Activated naive CD8-positive, alpha-beta T cell (primary cell): Measurements from ENCODE around the gene TCEANC2.
"Not testable (repeated sequence)": the region's sequence is repeated elsewhere in the genome, so short reads cannot be mapped to it uniquely, and the experiment has no call there.

Source experiments
- H3K27ac Mint-ChIP-seq: one replicate; pipeline ENCODE4 v1.8.0; 2021; ENCODE audit warnings: mixed read lengths
- H3K27me3 Mint-ChIP-seq: one replicate; pipeline ENCODE4 v1.8.0; 2021; ENCODE audit warnings: mixed read lengths
- H3K36me3 Mint-ChIP-seq: one replicate; pipeline ENCODE4 v1.8.0; 2021; ENCODE audit warnings: mixed read lengths
- H3K4me1 Mint-ChIP-seq: one replicate; pipeline ENCODE4 v1.8.0; 2021; ENCODE audit warnings: low read depth, mixed read lengths
- H3K4me3 Mint-ChIP-seq: one replicate; pipeline ENCODE4 v1.8.0; 2021; ENCODE audit warnings: mild to moderate bottlenecking, mixed read lengths
- H3K9me3 Mint-ChIP-seq: one replicate; pipeline ENCODE4 v1.8.0; 2021; ENCODE audit warnings: low read depth, mixed read lengths

Gene TCEANC2

DNA sequence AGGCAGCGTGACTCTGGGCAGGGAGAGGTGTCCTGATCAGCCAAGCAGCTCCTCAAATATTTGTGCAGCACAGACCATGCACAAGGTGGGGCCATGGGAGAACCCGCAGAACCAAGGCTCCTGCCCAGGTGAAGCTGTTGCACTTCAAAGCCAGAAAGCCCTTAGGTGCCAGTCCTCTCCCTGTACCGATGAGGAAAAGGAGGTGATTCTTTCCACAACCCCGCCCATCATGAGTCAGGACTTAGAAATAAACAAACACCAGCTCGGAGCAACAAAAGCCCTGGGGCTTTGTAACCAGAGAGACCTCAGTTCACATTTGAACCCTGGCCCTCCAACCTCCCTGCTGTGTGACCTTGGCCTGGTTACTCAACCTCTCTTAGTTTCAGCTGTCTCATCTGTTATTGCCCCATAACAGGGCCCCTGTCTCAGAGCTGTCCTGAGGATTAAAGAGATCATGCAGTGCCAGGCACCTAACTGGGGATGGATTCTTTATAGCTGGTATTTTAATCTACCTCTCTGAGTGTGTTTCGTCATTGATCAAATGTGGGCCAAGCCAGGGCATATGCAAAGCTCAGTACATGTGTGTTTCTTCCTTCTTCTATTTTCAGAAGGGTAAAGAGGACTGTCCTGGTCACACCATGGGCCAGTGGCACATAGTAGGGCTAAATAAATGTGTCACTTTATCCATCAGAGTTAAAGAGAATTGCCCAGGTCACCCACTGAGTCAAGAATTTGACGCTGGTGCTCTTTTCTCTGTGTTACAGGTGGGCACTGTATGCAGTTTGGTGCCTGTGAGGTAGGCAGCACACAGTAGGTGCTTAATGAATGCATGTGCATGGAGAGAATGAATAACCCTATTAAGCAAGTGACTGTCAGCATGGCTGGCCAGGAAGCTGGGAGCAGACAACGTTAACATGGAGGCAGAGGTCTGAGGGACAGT, 36.8 kb upstream of the TCEANC2 start:
- H3K4me3 Mint-ChIP-seq = no peak overlapping the region
- no peaks in the 10 kb centered on the region for H3K9me3 Mint-ChIP-seq
- H3K4me1 Mint-ChIP-seq = no peaks in the 10 kb centered on the region
- peaks cover 5% of the 10 kb centered on the region for H3K27me3 Mint-ChIP-seq
- no peak overlapping the region for H3K27ac Mint-ChIP-seq
- H3K36me3 Mint-ChIP-seq = no peaks in the 10 kb centered on the region

DNA sequence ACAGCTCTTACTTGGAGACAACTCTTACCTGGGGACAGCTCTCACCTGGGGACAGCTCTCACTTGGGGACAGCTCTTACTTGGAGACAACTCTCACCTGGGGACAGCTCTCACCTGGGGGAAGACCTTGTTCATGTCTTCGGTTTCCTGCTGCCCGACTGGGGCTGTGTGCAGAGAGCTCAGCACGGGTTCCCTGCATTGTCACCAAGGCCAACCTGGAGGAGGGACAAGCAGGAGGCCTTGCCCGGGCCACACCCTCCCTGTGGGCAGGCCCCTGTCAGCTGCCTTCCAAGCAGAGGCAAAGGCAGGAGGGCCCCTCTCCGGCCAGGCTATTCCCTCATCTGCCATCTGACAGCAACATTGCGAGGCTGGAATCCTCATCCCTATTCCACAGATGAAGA, 35.4 kb upstream of the TCEANC2 start, which contains the start of gene LDLRAD1:
LDLRAD1 (minus strand) TSS at position 208 of the 400 bp plus-strand sequence; CDS start at position 134, 74 bp downstream.
- Mint-ChIP-seq H3K27ac (no peak within 1 kb of the TSS), H3K27me3 (peaks cover 2% of the 10 kb centered on the region)

DNA sequence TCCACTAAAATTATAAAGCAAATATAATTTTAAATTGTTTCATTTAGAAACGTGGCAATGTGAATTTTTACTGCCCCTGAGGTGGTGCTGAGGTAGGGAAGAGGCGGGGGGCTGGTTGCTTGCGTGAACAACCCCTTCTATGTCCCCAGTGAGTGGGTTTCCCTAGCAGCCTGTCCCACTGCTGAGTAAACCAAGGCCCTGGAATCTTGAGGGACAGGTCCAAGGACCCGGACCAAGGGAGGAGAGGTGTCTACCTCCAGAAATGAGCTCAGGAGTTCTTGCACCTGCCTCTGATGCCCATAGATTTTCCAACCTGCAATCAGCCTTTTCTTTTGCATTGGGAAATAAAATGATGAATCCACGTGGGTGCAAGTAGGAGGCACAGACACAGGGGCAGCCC, 34.8 kb upstream of the TCEANC2 start:
- Mint-ChIP-seq H3K9me3 (no peaks in the 10 kb centered on the region), H3K4me3 (no peak overlapping the region), H3K27ac (no peak overlapping the region), H3K27me3 (peaks cover under 1% of the 10 kb centered on the region), H3K4me1 (no peaks in the 10 kb centered on the region), H3K36me3 (no peaks in the 10 kb centered on the region)

More for the DNA sequence above, 35.4 kb upstream of the TCEANC2 start, which contains the start of gene LDLRAD1:
- no peaks in the 10 kb centered on the region for H3K36me3 Mint-ChIP-seq
- no peaks in the 10 kb centered on the region for H3K9me3 Mint-ChIP-seq
- no peaks in the 10 kb centered on the region for H3K4me1 Mint-ChIP-seq
- no peak within 1 kb of the TSS for H3K4me3 Mint-ChIP-seq

DNA sequence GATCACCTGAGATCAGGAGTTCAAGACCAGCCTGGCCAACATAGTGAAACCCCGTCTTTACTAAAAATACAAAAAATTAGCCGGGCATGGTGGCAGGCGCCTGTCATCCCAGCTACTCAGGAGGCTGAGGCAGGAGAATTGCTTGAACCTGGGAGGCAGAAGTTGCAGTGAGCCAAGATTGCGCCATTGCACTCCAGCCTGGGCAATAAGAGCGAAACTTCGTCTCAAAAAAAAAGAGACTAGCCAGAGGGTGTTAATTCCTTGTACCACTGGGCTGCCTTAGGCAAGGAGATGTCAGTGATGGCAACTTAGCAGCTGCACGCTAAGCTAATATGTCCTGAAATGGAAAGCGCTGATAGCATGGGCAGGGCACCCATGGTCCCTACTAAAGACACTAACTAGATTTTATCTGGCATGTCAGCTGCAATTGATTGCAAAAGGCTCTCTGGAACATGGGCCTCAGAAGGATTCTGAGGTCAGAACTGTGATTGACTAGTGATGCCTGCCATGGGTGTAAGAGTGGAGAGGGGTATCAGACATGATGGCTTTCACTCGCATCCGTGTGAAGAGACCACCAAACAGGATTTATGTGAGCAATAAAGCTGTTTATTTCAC, 33.7 kb upstream of the TCEANC2 start:
- H3K4me1 Mint-ChIP-seq, H3K27ac Mint-ChIP-seq, H3K27me3 Mint-ChIP-seq, H3K36me3 Mint-ChIP-seq, H3K9me3 Mint-ChIP-seq, H3K4me3 Mint-ChIP-seq: not testable (repeated sequence)

DNA sequence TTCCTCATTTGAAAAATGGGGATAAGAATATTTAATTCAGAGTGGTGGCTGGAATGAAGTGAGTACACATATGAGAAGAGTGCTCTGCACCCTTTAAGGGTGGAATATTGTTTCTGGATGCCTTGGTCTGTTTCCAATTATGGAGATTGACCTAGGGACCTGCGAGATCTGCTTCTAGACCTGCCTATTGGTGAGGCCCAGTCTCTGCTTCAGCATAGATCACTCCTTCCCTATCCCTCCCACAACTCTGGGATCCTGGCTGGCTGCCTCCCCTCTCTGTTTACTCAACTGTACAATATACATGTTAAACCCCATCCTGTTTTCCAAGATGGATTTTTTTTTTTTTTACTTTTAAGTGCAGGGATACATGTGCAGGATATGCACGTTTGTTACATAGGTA, 29.1 kb upstream of the TCEANC2 start:
- Mint-ChIP-seq H3K27ac (no peak overlapping the region), H3K4me1 (no peaks in the 10 kb centered on the region), H3K9me3 (no peaks in the 10 kb centered on the region), H3K36me3 (no peaks in the 10 kb centered on the region), H3K4me3 (no peak overlapping the region), H3K27me3 (no peaks in the 10 kb centered on the region)

DNA sequence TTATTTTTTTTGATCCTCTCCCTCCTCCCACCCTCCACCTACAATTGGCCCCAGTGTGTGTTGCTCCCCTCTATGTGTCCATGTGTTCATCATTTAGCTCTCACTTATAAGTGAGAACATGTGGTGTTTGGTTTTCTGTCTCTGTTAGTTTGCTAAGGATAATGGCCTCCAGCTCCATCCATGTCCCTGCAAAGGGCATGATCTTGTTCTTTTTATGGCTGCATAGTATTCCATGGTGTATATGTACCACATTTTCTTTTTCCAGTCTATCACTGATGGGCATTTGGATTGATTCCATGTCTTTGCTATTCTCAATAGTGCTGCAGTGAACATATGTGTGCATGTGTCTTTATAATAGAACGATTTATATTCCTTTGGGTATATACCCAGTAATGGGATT, 28.6 kb upstream of the TCEANC2 start:
- H3K27ac Mint-ChIP-seq, H3K4me3 Mint-ChIP-seq, H3K4me1 Mint-ChIP-seq, H3K27me3 Mint-ChIP-seq, H3K9me3 Mint-ChIP-seq, H3K36me3 Mint-ChIP-seq: not testable (repeated sequence)

DNA sequence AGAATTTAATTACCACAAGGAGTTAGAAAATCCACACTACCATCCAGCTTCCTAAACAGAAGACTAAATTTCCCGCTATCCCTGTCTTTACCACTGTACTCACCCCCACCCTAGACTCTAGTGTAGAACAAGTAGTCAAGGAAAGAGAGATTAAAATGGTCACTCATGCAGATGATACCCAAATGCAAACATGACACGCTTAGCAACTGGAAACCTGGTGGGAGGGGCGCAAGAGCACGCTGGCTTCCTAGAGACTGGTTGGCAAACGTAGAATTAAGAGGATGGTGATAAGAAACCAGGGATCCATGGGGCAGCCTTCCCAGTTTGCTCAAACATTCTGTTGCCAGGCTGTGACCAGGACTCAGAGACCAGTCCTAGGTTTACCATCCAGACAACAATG, 25.6 kb upstream of the TCEANC2 start:
- H3K27ac Mint-ChIP-seq = peak overlapping the region; percentile 35
- H3K9me3 Mint-ChIP-seq = no peaks in the 10 kb centered on the region
- H3K4me3 Mint-ChIP-seq = no peak overlapping the region
- no peaks in the 10 kb centered on the region for H3K36me3 Mint-ChIP-seq
- no peaks in the 10 kb centered on the region for H3K4me1 Mint-ChIP-seq
- H3K27me3 Mint-ChIP-seq = no peaks in the 10 kb centered on the region

DNA sequence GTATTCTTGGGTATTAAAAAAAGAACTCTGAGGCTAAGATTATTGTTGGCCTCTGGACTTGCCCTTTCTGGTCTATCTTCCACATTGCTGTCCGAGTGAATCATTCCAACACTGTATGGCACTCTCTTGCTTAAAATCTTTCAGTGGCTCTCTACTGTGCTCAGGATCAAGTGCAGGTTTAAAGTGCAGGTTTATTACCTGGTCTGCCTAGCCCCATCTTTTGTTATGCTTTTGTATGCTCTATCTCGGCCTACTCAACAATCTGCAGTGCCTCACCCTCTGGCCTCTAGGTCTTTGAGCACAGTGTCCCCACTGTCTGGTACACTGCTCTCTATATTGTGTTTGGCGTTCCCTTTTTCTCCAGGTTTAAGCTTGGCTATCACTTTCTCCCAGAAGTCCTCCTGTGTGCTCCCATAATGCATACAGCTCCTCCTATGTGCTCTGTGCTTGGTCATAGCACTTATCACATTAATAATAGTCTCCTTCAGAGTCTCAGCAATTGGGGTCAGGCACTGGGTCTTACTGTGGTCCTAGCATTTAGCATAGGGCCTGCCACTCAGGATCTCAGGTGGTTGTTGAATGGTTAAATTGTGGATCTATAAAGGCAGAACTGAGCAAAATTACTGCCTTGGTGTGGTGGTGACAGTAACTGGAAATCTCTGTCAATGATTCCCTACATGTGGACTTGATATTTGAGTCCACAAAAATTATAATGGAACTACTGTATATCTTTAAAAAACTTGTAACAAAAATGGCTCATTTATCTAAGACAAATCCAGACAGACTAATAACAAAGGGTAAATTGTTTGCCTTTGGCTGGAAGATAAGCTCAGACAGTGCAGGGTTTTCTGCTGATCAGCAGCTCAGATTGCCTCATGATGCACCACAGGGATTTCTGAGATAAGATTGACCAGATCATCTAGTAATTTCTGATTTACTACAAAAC, 24.8 kb upstream of the TCEANC2 start:
- no peaks in the 10 kb centered on the region for H3K36me3 Mint-ChIP-seq
- no peaks in the 10 kb centered on the region for H3K4me1 Mint-ChIP-seq
- H3K27me3 Mint-ChIP-seq = no peaks in the 10 kb centered on the region
- peak overlapping the region; percentile 16 for H3K27ac Mint-ChIP-seq
- no peak overlapping the region for H3K4me3 Mint-ChIP-seq
- H3K9me3 Mint-ChIP-seq = no peaks in the 10 kb centered on the region

DNA sequence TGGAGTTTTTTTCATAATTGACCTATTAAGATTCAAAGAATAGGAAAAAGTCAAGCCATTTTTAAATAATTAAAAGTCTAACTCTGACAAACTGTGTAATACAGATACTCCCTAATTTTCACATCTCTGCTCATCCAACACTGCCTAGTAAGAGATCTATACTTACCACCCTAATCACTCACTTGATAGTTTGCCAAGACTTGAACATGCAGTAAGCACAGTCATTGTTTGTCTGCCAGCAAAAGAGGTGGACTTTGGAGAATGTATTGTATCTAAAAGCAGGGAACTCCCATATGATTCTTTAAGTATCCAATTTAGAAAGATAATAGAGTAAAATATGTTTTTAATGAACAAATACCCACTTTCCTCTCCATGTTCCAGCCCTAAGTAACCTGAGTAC, 15.9 kb upstream of the TCEANC2 start:
- no peaks in the 10 kb centered on the region for H3K36me3 Mint-ChIP-seq
- H3K4me1 Mint-ChIP-seq = peaks cover 3% of the 10 kb centered on the region
- no peaks in the 10 kb centered on the region for H3K9me3 Mint-ChIP-seq
- H3K27me3 Mint-ChIP-seq = no peaks in the 10 kb centered on the region
- peak overlapping the region; percentile 17 for H3K27ac Mint-ChIP-seq
- H3K4me3 Mint-ChIP-seq = no peak overlapping the region

DNA sequence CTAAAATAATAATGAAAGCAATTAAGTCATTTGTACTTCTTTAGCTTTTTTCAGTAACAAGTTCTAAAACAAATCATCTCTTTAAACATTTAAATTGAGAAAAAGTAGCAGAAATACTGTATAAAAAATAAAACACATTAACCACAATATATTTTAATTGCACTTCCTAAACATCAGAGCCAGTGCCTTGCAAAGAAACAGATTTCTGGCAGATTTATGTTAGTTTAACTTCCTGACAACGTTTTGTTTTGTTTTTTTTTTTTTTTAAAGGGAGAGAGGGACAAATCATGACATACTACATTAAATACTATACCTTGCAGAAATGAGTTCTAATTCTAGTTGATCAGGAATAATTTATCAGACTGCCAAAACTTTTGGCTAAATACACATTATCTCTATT, 11.6 kb upstream of the TCEANC2 start:
- Mint-ChIP-seq H3K4me1 (peaks cover 15% of the 10 kb centered on the region), H3K27me3 (no peaks in the 10 kb centered on the region), H3K9me3 (no peaks in the 10 kb centered on the region), H3K36me3 (no peaks in the 10 kb centered on the region), H3K27ac (peak overlapping the region; percentile 16), H3K4me3 (no peak overlapping the region)

DNA sequence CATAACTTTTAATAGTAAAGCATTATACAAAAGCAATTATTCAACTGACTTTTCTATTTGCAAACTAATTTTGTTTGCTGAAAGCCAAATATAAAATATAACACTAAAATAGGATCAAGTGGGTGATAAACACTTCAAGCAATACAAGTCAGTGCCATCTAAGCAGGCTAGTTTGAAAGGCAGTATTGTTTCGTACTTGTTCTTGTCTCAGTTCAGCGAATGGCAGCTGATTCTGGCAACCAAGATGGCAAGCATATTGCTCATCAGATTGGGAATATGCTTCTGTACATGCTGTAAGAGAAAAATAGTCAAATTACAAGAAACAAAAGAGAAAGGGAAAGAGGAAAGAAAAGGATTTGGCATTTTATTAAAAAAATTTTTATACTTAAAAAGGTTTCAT, 7.9 kb upstream of the TCEANC2 start:
- Mint-ChIP-seq H3K4me3 (no peak overlapping the region), H3K27ac (peak overlapping the region; percentile 72), H3K36me3 (no peaks in the 10 kb centered on the region)

DNA sequence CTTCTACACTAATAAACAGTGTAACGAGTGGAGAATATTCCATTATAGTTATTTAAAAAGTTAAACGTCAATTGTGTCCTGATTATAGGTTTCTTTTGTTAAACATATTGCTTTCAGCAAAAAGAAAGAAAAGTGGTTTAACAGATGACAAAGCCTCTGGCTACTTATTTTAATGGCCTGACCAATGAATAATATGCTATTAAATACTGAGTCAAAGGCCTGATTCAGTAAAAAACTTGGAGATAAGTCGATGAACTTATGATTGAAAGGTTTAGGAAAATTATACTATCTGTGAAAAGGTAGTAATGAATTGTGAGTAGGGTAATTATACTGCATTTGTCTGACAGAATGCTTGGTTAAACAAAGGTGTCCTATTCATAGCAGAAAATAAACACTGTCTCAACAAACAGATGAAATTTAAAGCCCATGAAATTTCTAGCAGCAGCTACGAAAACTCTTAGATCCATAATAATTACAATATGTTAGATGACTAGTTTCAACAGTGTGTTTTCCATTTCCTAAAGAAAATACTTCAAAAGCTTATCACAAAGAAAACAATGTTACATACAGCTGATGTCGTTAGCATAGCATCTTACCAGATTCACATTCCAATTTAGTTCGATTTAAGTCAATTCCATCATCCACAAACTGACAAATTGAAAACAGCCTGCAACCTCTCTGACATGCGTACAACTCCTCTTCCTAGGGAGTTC, 6.6 kb upstream of the TCEANC2 start:
- peak overlapping the region; percentile 85 for H3K27ac Mint-ChIP-seq

More for the DNA sequence above, 7.9 kb upstream of the TCEANC2 start:
- no peaks in the 10 kb centered on the region for H3K27me3 Mint-ChIP-seq
- peaks cover 42% of the 10 kb centered on the region for H3K4me1 Mint-ChIP-seq
- H3K9me3 Mint-ChIP-seq = no peaks in the 10 kb centered on the region

DNA sequence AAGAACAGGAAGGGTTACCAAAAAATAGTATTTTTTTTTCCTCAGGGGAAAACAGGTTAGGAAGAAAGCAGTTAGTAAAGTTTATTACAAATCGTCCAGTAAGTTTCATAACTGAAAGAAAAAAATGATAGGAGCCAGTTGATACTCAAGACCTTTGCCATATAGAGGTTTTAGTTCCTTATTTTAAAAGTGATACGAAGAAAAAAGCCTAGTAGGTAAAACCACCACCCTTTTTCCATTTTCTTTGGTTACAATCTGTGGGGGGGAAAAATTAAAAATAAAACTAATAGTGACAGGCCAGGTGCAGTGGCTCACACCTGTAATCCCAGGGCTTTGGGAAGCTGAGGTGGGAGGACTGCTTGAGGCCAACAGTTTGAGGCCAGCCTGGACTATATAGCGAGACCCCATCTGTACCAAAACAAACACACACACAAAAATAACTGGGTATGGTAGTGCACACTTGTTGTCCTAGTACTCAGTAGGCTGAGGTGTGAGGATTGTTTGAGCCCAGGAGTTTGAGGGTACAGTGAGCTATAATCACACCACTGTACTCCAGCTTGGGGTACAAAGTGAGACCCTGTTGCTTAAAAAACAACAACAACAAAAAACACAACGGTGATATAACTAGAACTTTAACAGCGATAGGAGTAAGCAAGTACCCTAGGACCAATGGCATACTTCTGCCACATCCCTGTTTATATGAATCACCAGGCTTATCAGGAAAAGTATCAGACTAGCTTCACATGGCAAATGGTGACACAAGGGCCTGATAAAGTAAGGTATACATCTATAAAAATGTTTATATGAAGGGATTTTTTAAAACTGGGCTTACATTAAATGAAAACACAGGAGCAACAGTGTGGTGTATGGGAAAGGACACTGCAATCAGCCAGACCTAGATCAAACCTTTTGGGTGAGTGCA, 5.8 kb upstream of the TCEANC2 start:
- H3K4me3 Mint-ChIP-seq = peak overlapping the region; percentile 10
- no peaks in the 10 kb centered on the region for H3K9me3 Mint-ChIP-seq
- H3K27ac Mint-ChIP-seq = peak overlapping the region; percentile 85
- no peaks in the 10 kb centered on the region for H3K36me3 Mint-ChIP-seq
- H3K27me3 Mint-ChIP-seq = no peaks in the 10 kb centered on the region
- peaks cover 44% of the 10 kb centered on the region for H3K4me1 Mint-ChIP-seq

More for the DNA sequence above, 6.6 kb upstream of the TCEANC2 start:
- Mint-ChIP-seq H3K27me3 (no peaks in the 10 kb centered on the region), H3K4me1 (peaks cover 44% of the 10 kb centered on the region), H3K4me3 (no peak overlapping the region), H3K9me3 (no peaks in the 10 kb centered on the region), H3K36me3 (no peaks in the 10 kb centered on the region)
